Stomach (tissue), 4 donors: Measurements from ENCODE around the gene ATP2B2.

Experiments
- EP300 ChIP-seq: sonication (generic); formaldehyde crosslinking; IDR thresholded peaks from one replicate; pipeline ENCODE4 v1.6.1; 2017; ENCODE audit warnings: antibody characterized with exemption
- POLR2AphosphoS5 ChIP-seq, 3 donors: sonication (generic); formaldehyde crosslinking; IDR thresholded peaks; one replicate each; pipeline ENCODE4 v1.6.1; 2016; ENCODE audit warnings: antibody characterized with exemption in 3 of 3
- TF ChIP-seq, protein P1 (sequence below), 7 experiments: fragments of 450-650 bp in 4 of 7; fragments of 200-600 bp in 3 of 7; sonication (generic) in 3 of 7; IDR thresholded peaks; one replicate each; pipeline ENCODE4 v1.5.1; 2016 to 2019; ENCODE audit warnings: antibody characterized with exemption in 7 of 7, control low read depth in 2 of 7, mild to moderate bottlenecking in 1 of 7

GRCh38 chr3:10347648-10348403, 157.6 kb downstream of the ATP2B2 start:
- TF ChIP-seq, protein P1, sequence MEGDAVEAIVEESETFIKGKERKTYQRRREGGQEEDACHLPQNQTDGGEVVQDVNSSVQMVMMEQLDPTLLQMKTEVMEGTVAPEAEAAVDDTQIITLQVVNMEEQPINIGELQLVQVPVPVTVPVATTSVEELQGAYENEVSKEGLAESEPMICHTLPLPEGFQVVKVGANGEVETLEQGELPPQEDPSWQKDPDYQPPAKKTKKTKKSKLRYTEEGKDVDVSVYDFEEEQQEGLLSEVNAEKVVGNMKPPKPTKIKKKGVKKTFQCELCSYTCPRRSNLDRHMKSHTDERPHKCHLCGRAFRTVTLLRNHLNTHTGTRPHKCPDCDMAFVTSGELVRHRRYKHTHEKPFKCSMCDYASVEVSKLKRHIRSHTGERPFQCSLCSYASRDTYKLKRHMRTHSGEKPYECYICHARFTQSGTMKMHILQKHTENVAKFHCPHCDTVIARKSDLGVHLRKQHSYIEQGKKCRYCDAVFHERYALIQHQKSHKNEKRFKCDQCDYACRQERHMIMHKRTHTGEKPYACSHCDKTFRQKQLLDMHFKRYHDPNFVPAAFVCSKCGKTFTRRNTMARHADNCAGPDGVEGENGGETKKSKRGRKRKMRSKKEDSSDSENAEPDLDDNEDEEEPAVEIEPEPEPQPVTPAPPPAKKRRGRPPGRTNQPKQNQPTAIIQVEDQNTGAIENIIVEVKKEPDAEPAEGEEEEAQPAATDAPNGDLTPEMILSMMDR (IDR thresholded peaks at IDR 0.05) = no peak
- no peak for TF ChIP-seq EP300
- no peak for TF ChIP-seq POLR2AphosphoS5 (IDR thresholded peaks at IDR 0.05)
